SU-DHL-6 (cell line): ENCODE data around the gene RNF144A.

ENCODE experiments used
- H2AFZ ChIP-seq: fragments of 200-600 bp; sonication (generic); 2 replicates; pipeline ENCODE4 v1.6.1; 2014; ENCODE audit warnings: low read depth, mild to moderate bottlenecking, moderate library complexity, mixed read lengths, antibody characterized with exemption, low read length; ENCODE audit not compliant: severe bottlenecking
- H3F3A ChIP-seq: fragments of 200-600 bp; shearing (Covaris generic); 2 replicates; pipeline ENCODE4 v1.6.0; 2016; ENCODE audit warnings: antibody characterized with exemption, mild to moderate bottlenecking; ENCODE audit not compliant: insufficient read depth
- H3K27ac ChIP-seq: fragments of 200-600 bp; sonication (generic); 2 replicates; pipeline ENCODE4 v1.5.1; 2016; ENCODE audit warnings: low read depth, mild to moderate bottlenecking, low read length, moderate library complexity, mixed read lengths
- H3K27me3 ChIP-seq: fragments of 200-600 bp; sonication (generic), shearing (Covaris generic); 2 replicates; pipeline ENCODE4 v1.6.0; 2014; ENCODE audit warnings: mild to moderate bottlenecking, low read length
- H3K36me3 ChIP-seq: fragments of 200-600 bp; sonication (generic); 2 replicates; pipeline ENCODE4 v1.6.1; 2014; ENCODE audit warnings: mild to moderate bottlenecking, low read length, mixed read lengths
- H3K4me2 ChIP-seq: fragments of 300-600, 200-600 bp; shearing (Covaris generic), sonication (generic); 2 replicates; pipeline ENCODE4 v1.6.0; 2014; ENCODE audit warnings: low read length, low read depth, mild to moderate bottlenecking; ENCODE audit not compliant: poor library complexity, severe bottlenecking
- H3K4me3 ChIP-seq: fragments of 200-600 bp; sonication (generic); 2 replicates; pipeline ENCODE4 v1.5.1; 2014; ENCODE audit warnings: antibody characterized with exemption, low read length, mild to moderate bottlenecking, mixed read lengths; ENCODE audit not compliant: insufficient read depth, poor library complexity, severe bottlenecking
- H3K79me2 ChIP-seq: fragments of 200-600 bp; sonication (generic); 2 replicates; pipeline ENCODE4 v1.6.1; 2014; ENCODE audit warnings: mild to moderate bottlenecking, low read length, moderate library complexity; ENCODE audit not compliant: insufficient read depth
- H3K9ac ChIP-seq: fragments of 200-600 bp; sonication (generic); 2 replicates; pipeline ENCODE4 v1.7.0; 2014; ENCODE audit warnings: mild to moderate bottlenecking, low read length
- H3K9me2 ChIP-seq: fragments of 200-600 bp; sonication (generic); replicated peaks from 2 replicates; pipeline ENCODE4 v1.6.1; 2014; ENCODE audit warnings: low read length; ENCODE audit not compliant: insufficient read depth
- H3K9me3 ChIP-seq: fragments of 200-600 bp; sonication (generic); 2 replicates; pipeline ENCODE4 v1.6.1; 2014; ENCODE audit warnings: low read length, mixed read lengths; ENCODE audit not compliant: insufficient read depth
- H4K20me1 ChIP-seq: fragments of 200-600 bp; sonication (generic); 2 replicates; pipeline ENCODE4 v1.6.1; 2014; ENCODE audit warnings: low read depth, mild to moderate bottlenecking, antibody characterized with exemption, low read length, moderate library complexity, mixed read lengths
- EZH2phosphoT487 ChIP-seq: fragments of 200-600 bp; sonication (generic), shearing (Covaris generic); conservative IDR thresholded peaks from 2 replicates; pipeline ENCODE4 v1.6.1; 2018; ENCODE audit warnings: mild to moderate bottlenecking, antibody characterized with exemption, low read length, moderate library complexity, mixed read lengths
- TF ChIP-seq, protein P1 (sequence below): fragments of 200-600 bp; sonication (generic); IDR thresholded peaks from one replicate; pipeline ENCODE4 v1.5.1; 2017; ENCODE audit warnings: antibody characterized with exemption, mild to moderate bottlenecking, low read length, moderate library complexity; ENCODE audit not compliant: insufficient read depth, poor library complexity, severe bottlenecking

RNF144A gene

DNA sequence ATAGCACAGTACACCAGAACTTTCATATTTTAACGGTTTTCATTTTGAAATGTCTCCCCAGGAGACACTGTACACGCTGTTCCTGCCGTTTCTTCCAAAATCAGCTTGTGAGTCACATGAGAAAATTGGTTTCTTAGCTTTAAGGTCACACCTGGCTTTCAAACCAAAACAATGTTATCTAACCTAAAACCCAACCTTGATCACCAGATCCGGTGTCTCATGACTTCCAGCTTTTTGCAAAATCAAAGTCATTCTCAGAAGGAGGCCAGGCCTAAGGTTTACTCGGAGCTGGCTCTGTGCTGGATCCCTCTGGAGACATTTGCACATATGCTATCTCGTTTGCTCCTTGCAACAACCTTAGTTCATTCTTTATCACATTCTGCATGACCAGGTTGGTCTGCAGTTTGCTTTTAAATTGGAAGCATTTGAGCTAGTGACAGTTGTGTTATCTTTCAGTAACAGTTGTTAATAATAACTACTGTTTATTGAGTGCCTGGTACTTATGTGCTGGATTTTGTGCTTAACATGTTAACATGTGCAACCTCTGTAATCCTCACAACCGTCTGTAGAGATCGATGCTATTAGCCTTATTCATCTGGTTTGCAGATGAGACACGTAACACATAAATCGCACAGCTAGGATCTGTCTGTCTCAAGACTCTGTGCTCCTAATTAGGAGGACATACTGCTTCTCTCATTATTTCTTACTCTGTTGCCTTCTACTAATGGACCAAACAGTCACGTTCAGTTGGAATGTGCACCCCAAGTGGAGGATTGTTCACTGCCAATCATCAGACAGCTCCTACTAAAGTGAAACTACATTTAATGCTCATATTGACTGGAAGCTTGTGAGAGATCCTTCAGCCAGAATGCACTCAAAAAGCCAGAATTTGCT is 105.5 kb downstream of the RNF144A start:
- H3K4me3 ChIP-seq = no peak overlapping the region
- no peak overlapping the region for H2AFZ ChIP-seq
- no peaks in the 10 kb centered on the region for H3K36me3 ChIP-seq
- H3F3A ChIP-seq = no peaks in the 10 kb centered on the region
- no peaks in the 10 kb centered on the region for H3K79me2 ChIP-seq
- no peaks in the 10 kb centered on the region for H4K20me1 ChIP-seq
- no peak overlapping the region for H3K27ac ChIP-seq
- no peak overlapping the region for H3K9ac ChIP-seq
- H3K9me3 ChIP-seq = no peaks in the 10 kb centered on the region
- H3K9me2 ChIP-seq = no peaks in the 10 kb centered on the region
- H3K27me3 ChIP-seq = no peaks in the 10 kb centered on the region
- TF ChIP-seq, protein P1, sequence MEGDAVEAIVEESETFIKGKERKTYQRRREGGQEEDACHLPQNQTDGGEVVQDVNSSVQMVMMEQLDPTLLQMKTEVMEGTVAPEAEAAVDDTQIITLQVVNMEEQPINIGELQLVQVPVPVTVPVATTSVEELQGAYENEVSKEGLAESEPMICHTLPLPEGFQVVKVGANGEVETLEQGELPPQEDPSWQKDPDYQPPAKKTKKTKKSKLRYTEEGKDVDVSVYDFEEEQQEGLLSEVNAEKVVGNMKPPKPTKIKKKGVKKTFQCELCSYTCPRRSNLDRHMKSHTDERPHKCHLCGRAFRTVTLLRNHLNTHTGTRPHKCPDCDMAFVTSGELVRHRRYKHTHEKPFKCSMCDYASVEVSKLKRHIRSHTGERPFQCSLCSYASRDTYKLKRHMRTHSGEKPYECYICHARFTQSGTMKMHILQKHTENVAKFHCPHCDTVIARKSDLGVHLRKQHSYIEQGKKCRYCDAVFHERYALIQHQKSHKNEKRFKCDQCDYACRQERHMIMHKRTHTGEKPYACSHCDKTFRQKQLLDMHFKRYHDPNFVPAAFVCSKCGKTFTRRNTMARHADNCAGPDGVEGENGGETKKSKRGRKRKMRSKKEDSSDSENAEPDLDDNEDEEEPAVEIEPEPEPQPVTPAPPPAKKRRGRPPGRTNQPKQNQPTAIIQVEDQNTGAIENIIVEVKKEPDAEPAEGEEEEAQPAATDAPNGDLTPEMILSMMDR = no peak
- no peak for TF ChIP-seq EZH2phosphoT487
- H3K4me2 ChIP-seq = no peak overlapping the region

DNA sequence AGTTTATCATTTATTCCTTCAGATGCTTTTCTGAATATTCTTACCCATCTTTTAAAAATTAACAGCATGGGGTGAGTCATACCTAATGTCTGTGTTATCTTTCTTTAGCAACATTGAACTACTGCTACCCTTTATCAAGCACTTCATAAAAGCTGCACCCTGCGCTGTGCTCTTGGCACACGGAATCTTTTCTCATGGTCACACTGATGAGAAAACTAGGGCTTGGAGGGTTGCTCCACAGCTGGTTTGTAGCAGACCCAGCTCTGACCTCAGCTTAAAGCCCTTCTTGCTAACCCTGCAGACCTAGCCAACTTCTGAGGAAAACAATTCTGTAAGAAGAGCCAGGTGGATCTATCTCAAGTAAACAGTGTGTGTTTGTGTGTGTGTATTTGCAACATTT is 106.3 kb downstream of the RNF144A start:
- no peaks in the 10 kb centered on the region for H3K36me3 ChIP-seq
- no peak overlapping the region for H3K27ac ChIP-seq

GRCh38 chr2:7024261-7024660 is 107.0 kb downstream of the RNF144A start:
- Histone ChIP-seq H3K9me2 (no peaks in the 10 kb centered on the region), H3F3A (no peaks in the 10 kb centered on the region), H3K9me3 (no peaks in the 10 kb centered on the region), H3K36me3 (no peaks in the 10 kb centered on the region), H3K27me3 (no peaks in the 10 kb centered on the region), H3K4me2 (no peak overlapping the region), H3K9ac (no peak overlapping the region), H3K4me3 (no peak overlapping the region), H3K79me2 (no peaks in the 10 kb centered on the region), H3K27ac (no peak overlapping the region), H4K20me1 (no peaks in the 10 kb centered on the region), H2AFZ (no peak overlapping the region)
- TF ChIP-seq, protein P1 = no peak
- TF ChIP-seq EZH2phosphoT487 = no peak

More for the DNA sequence above, 106.3 kb downstream of the RNF144A start:
- Histone ChIP-seq H3K9me3 (no peaks in the 10 kb centered on the region), H3K4me2 (no peak overlapping the region), H2AFZ (no peak overlapping the region), H4K20me1 (no peaks in the 10 kb centered on the region), H3K4me3 (no peak overlapping the region), H3K9me2 (no peaks in the 10 kb centered on the region), H3K9ac (no peak overlapping the region), H3K27me3 (no peaks in the 10 kb centered on the region), H3K79me2 (no peaks in the 10 kb centered on the region), H3F3A (no peaks in the 10 kb centered on the region)
- no peak for TF ChIP-seq EZH2phosphoT487
- TF ChIP-seq, protein P1 = no peak
